CD4-positive, alpha-beta T cell treated with Interleukin-4 for 4 hours (primary cell): ENCODE data around the gene CLDN15.
A peak's percentile ranks its signal among the peaks of the same experiment; 100 is the strongest.
"Not testable (repeated sequence)": the region's sequence is repeated elsewhere in the genome, so short reads cannot be mapped to it uniquely, and the experiment has no call there.

Experiments
- DNase-seq: peaks from one replicate; pipeline ENCODE4 v3.0.0-alpha.2; 2020

Gene CLDN15

DNA sequence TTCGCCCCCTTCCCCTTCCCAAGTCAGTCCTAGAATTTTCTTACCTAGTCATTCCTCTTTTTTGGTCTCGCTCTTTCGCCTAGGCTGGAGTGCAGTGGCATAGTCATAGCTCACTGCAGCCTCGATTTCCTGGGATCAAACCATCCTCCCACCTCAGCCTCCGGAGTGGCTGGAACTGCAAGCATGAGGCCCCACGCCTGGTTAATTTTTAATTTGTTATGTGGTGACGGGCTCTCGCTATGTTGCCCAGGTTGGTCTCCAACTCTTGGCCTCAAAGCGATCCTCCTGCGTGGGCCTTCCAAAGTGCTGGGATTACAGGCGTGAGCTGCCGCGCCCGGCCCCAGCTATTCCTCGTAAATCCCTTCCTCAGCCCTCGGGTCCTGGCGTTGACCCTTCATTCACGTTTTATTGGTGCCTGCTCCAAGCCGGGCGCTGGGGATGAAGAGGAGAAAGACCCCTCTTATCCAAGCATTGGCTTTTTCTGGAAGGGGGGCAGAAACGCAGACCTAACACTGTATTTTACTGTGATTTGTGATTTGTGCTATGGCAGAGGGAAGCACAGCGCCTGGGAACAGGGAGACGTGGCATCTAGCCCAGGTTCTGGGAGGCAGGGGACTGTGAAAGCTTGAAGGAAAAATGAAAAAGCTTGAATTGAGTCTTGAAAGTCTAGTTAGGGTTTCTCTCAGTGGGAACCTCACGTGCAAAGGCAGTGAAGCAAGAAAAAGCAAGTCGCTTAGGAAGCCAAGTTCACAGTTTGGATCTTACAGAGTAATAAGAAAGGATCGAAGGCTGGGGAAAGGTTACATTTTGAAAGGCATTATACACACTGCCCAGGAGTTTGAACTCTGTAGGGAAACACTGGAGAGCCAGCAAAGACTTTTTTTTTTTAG, 19.1 kb downstream of the CLDN15 start:
- DNase-seq = no peak

DNA sequence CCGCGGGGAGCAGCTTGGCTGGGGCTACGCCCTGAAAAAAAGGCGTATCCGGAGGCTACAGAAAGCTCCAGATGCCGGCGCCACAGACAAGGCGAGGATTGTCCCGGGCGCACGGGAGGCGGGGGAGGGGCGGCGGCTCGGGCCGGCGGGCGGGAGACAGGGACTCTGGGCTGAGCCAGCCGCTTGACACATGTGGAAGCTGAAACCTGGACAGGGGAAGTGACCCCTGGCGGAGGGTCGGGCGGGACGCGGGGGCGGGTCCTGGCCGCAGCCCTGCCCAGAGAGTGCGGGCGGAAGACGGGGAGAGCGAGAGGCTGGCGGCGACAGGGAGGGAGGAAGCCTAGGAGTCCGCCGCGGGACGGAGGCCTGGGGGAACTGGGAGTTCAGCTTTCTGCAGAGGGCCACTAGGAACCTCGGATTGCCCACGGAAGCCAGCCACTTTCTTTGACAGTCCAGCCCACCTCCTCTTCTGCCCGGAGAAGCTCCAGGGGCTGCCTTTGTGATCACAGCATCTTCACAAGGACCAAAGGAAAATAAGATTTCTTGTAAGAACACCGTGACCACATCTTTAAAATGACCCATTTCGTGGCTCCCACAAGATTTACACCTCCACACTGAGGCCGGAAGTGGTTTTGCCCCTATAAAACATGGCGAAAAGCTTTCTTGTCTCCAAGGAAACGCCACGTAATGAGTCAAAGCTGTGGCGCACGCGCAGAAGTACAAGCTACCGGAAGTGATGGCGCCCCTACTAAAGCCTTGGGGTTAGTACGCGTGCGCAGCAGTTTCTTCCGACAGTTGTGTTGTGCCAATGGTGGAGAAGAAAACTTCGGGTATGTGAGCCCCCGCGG, 20.0 kb downstream of the CLDN15 start, which contains the start of the genes PLOD3 and ZNHIT1:
Gene PLOD3 (minus strand): TSS at position 194 of the 848 bp plus-strand sequence. CDS start 307 bp downstream, outside the sequence.
Gene ZNHIT1 (plus strand): TSS at position 778 of the 848 bp plus-strand sequence. CDS start 31 bp downstream, at position 809.
- peak; percentile 97 for DNase-seq

DNA sequence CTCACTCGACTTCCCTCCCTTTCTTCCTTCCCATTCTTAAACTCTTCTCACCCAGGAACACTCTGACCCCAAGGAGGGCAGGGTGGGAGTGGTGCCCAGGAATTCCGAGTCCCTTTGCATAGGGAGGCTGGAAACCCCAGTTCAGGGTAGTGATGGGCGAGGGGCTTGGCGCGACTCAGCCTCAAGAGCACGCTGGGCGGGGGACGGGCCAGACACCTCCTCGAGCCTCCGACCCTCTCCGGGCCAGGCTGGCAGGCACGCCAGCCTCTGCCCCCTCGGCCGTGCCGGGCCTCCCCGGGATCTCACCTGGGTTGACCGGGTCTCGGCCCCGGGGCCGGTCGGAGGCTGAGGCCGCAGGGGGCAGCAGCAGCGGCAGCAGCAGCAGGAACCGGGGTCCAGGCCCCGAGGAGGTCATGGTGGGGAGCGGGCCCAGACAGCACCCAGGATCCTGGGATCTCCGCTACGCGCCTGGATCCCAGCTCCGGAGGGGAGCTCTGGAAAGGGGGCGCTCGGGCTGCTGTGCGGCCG, 20.7 kb downstream of the CLDN15 start:
- no peak for DNase-seq

DNA sequence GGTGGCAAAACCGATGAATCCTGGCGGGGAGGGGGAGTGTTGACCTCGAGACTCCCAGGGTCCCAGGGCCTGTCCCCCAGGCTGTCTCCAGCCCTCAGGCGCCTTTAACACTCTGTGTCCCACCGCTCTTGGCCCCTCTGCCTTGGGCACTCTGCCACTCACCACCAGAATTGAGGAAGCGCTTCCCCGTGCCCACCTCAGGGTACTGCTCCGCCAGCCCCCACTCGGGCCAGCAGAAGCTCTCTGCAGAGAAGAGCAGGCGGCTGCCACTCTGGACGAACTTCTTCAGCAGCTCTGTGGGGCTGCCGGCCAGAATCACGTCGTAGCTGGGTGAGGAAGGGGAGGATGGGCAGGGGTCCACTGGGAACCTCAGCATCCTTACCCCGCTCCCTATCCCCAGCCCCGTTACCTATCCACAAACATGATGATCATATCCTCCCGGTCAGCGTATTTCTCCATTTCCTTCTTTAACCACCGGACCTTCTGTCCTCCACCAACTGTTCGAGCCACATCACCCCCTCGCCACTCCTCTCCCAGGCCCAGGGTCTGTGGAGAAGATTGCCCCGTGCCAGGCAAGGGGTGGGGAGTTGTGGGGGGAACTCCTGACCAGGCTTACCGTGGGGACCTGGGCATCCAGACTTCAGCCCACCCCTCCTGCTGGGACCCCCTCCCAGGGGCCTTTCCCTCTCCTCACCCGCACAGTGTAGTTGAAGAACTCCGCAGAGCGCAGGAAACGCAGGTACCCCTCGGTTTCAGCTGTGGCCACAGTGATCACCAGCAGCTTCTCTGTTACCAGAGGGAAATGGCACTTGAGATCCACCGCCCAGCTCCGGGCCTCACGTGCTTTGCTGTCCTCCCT, 21.4 kb downstream of the CLDN15 start:
- no peak for DNase-seq

DNA sequence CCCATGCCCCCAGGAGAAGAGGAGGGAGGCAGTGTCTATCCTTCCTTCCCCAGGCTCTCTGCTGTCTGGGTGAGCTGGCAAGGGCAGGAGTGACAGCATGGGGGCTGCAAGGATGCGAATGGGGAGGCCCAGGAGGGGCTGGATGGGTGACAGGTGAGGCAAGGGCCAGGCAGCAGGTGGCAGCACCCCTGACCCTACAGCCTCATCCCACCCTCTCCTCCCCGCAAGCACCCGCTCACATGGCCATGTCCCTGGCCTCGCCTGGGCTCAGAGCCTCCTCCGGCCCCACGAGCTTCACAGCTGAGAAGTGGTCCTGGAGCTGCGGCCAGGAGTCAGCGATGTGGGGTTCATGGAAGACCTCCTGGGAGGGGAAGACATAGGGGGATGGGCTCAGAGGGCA, 25.6 kb downstream of the CLDN15 start:
- no peak for DNase-seq

DNA sequence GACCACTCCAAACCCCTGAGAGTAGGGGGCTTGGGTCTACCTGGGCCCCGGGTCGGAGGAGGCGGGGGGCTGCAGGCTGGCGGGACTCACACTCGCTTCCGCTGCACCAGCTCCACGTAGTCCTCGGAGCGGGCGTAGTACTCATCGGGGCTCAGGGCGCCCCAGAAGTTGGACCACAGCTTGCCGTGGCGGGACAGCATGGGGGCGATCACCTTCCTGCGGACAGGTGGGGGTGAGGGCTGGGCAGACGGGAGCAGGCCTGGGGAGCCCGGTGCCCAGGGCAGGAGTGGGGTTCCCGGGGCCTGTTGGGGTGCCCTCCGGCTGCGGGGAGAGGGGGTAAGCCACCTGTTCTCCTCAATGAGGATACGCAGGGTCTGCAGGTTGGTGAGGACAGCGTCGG, 26.1 kb downstream of the CLDN15 start:
- no peak for DNase-seq

DNA sequence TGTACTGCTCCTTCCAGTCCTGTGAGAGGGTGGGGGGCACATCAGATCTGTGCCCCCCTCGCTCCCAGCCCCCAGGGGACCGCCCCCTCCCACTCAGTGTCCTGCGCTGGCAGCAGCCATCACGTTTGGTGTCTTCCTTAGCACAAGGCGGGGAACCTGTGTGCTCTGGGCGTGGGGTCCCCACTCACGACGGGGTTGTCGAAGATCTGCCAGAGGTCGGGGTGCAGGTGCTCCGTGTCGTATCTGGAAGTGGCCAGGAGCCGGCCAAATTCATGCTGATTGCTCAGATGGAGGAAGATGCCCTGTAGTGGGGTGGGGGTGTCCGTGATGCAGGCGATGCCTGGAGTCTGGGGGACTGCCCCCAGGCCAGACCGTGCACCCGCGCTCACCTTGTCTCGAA, 27.5 kb downstream of the CLDN15 start:
- DNase-seq = no peak

DNA sequence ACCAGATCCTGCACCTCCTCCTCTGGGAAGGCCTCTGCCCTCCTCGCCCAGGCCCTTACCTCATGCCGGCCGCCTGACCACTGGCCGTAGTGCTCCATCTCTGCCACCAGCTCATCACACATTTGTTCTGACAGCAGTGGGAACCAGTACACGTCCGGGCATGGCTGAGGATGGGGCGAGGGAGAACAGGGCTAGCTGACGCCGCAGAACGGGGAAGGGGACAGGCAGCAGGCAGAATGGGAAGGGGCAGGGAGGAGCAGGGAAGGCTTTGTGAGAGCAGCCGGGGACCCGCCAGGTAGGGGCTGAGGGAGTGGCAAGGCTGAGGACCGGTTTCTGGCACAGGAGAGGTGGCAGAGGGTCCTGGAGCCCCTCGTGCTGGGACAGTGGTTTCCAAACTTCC, 28.8 kb downstream of the CLDN15 start:
- DNase-seq = no peak

DNA sequence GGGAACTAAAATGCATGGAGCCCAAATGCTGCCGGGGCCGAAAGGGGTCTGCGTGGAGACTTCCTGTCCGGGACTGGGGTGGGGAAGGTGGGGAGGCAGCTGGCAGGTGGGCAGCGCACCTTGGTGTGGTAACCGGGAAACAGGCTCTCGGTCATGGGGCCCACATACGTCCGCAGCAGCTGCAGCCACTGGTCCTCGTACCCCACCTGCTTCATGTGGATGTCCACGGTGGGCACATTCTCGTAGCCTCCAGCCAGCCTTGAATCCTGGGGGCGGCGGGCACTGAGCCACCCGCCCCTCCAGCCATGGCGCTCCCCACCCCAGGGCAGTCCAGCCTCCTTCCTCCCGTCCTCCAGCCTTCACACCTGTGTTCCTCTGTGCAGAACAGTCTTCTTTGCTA, 30.1 kb downstream of the CLDN15 start:
- no peak for DNase-seq

DNA sequence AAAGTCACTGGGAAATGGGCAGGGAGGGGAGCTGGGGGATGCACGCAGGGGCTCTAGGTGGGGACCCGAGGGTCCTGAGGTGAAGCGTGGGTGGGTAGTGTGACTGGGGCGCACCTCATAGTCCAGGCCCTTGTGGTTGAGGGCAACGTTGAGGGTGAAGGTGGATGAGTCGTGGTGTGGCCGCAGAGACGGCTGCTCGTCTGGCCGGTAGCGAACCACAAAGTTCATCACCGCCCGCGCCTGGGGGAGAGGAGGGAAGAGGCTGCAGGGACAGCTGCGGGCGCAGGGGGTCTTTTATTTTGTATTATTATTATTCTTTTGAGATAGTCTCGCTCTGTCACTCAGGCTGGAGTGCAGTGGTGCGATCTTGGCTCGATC, 30.9 kb downstream of the CLDN15 start:
- DNase-seq = no peak

DNA sequence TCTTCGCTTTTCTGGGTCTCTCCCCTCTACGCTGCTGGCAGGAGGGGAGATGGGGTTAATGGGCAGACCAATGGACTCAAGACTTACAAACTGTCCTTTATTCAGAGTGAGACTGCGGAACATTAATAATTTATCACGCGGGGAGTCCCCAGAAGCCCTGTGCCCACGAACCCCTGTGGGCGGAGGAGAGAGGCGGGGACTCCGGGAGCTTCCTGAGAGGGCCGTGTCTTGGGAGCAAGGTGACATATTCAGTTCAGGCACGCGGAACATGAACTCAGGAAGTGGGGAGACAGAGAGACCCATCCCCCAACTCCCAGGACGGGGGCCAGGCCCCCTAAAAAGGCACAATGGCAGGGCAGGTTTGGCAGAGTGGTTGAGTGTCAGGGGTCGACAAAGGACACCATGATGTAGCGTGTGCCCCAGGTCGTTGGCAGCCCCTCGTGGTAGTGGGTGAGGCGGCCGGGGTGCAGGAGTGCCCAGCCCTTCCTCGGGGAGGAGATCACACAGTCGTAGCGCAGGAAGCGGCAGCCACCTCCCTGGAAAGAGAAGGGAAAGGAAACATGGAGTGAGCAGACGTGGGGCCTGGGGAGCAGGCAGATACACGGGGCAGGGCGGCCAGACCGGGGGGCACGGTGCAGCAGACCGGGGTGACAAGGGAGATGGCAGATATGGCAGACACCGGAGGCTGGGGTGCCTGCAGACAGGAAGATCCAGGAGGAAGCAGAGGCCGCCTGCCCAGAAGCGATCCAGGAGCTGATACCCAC, 31.5 kb downstream of the CLDN15 start:
- no peak for DNase-seq

DNA sequence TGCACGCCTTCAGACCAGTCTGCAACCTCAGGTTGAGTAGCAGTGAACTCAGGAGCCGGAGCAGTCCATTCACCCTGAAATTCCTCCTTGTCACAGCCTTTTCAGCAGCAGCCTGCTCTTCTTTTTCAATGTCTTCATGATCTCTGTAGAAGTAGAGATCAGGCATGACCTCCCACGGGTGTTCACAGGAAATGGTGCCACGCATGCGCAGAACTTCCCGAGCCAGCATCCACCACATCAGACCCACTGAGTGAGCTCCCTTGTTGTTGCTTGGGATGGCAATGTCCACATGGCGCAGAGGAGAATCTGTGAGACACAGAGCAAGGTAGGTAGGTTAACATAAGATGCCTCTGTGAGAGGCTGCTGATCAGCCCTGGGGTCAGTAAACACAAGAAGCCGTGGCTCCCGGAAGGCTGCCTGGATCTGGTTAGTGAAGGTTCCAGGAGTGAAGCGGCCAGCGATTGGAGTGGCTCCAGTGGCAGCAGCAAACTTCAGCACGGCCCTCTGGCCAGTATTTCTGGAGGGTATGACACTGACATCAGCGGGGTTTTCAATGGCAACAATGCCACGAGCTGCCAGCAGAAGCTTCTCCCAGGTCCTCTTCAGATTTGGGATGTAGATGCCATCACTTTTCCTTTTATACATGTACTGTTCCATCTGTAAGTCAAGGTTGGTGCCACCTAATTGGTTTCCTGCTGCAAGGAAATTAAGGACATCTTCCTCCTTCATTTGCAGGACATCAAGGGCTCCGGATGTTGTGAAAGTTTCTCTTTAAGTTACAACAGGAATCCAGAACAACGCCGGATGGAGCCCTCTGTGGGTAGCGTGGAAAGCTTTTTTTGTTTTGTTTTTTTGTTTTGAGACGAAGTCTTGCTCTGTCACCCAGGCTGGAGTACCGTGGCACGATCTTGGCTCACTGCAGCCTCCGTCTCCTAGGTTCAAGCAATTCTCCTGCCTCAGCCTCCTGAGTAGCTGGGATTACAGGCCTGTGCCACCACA, 33.6 kb downstream of the CLDN15 start:
- DNase-seq = peak; percentile 43

DNA sequence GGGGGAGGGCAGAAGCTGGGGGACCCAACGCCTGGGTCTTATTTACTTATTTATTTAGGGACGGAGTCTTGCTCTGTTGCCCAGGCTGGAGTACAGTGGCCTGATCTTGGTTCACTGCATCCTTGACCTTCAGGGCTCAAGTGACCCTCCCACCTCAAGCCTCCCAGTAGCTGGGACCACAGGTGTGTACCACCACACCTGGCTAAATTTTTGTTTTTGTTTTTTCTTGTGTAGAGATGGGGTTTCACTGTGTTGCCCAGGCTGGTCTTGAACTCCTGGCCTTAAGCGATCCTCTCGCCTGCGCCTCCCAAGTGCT, 35.0 kb downstream of the CLDN15 start:
- DNase-seq = no peak

DNA sequence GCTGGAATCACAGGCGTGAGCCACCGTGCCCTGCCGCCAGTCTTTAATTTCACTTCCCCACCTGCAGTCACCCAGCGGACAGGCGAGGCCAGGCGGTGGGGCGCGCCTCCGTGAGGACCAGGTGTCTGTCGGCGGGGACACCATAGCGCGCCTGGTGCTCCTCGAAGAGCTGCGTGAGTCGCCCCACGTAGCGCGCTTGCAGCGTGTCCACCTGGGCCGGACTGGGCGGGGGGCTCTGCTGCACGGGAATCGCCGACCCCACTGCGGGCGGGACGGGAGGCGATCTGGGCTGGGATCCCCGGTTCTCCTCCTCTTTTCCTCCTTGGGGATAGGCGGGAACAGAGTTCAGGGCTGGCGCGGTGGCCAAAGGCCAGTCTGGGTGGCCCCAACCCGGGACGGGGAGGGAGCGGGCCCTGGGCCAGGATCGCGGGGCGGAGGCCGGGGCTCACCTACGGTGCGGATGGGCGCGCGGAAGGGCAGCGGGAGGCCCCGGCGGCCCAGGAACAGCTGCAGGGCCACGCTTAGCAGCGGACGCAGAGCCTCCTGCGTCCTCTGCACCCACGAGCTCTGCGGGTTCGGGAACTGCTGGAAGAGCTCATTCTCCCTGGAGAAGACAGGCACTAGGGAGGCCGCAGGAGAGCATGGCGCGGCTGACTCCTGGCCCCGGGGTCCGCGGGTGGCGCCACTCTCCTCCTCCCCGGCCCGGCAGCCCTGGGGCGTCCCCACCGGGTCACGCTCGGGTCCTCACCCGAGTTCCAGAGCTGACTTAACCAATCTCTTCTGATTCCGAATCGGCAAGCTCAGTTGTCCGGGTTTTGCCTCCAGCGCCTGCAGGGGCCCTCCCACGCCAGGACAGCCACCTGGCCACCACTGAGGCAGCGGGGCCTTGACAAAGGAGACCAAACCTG, 35.7 kb downstream of the CLDN15 start:
- no peak for DNase-seq

DNA sequence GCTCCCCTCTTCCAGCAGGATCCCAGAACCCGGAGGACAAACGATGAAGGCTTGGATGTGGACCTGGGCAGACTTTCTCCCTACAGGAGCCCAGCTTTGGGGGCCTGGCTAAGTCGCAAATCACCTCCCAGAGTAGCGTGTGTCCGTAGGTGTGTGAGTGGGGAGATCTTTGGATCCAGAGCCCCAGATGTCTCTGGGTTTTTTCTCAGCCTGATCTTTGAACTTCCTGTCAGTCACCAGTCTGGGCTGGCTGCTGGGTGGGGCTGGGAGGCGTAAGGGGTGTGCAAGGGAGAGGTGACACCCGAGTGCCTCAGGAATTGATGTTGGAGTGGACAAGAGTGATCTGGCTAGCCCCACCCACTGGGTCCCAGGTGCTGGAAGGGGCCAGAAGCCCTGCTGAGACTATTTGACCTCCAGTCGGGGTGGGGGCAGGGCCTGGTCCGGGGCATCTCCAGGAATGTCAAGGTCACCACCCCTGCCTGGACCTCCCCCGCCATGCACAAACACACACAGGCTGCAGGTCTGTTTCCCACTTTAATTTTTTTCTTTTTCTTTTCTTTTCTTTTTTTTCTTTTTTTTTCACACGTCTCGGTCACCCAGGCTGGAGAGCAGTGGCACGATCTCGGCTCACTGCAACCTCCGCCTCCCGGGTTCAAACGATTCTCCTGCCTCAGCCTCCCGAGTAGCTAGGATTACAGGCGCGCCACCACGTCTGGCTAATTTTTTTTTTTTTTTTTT, 36.6 kb downstream of the CLDN15 start, which contains the start of gene MOGAT3:
Gene MOGAT3 (minus strand): TSS at position 175 of the 738 bp plus-strand sequence. CDS start 182 bp downstream, outside the sequence.
- DNase-seq = no peak

DNA sequence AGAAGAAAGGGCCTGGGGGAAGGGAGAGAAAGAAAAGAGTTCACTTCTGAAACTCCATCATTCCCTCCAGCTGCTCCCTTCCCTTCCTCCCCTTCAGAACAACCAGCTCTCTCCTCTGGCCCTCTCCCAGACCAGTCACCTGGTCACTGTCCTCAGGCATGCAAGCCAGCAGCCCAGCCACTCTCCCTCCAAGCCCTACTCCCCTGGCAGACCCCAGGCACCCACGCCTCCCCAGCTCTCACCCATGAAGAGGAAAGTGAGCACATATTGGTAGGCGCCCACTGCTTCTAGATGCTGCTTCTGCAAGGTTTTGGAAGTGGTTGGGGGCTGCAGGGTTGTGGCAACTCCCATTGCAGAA, 37.1 kb downstream of the CLDN15 start:
- no peak for DNase-seq

DNA sequence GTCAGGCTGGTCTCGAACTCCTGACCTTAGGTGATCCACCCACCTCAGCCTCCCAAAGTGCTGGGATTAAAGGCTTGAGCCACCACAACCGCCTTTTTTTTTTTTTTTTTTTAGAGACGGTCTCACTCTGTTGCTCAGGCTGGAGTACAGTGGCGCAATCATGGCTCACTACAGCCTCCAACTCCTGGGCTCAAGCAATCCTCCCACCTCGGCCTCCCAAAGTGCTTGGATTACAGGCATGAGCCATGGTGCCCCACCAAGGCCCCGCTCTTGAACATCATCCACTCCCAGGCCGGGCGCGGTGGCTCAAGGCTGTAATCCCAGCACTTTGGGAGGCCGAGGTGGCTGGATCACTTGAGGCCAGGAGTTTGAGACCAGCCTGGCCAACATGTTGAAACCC, 38.1 kb downstream of the CLDN15 start:
- not testable (repeated sequence) for DNase-seq

DNA sequence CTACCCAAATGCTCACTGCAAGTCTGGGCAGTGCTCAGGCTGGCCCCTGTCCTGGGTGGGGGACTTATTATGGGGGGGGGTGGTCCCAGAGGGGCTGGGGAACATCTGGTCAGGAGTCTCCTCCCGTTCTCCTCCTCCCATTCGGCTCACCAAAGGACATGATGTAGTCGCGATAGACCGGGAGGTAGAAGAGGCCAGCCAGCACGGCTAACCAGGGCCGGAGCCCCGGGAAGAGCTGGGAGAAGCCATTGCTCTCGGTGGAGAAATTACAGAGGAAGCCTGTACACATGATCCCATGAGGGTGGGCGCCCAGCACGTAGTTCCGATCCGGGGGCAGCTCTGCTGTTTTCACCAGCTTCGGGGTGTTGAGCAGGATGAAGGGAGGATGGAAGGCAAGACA, 39.1 kb downstream of the CLDN15 start:
- no peak for DNase-seq

DNA sequence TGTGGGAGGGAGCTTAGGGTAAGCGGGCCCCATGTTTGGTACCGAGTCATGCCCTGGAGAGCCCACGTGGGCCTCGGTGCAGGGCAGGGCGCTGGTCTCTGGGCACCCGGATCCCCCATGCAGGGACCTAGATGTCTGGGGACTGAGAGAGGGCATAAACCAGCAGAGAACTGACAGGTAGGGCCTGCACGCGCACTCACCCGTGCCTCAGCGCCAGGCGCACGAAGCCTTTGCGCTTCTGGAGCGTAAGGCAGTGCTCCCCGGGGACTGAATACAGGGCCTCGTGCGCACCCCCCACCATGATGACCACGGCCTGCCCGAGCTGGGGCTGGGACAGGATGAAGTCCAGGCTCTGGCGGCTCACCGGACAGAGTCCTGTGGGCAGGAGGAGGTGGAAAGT, 39.6 kb downstream of the CLDN15 start:
- DNase-seq = no peak
